OCI-LY1 (cell line): Measurements from ENCODE around the gene CDK5RAP2.

Experiments
- CTCF ChIP-seq: fragments of 200-600 bp; sonication (generic), shearing (Covaris generic); IDR thresholded peaks from 2 replicates; pipeline ENCODE4 v1.5.1; 2017; ENCODE audit warnings: mild to moderate bottlenecking, antibody characterized with exemption, low read length, moderate library complexity, mixed read lengths
- EZH2 ChIP-seq: fragments of 200-600 bp; sonication (generic), shearing (Covaris generic); IDR thresholded peaks from 2 replicates; pipeline ENCODE4 v1.8.0; 2017; ENCODE audit warnings: borderline replicate concordance, mixed run types, mild to moderate bottlenecking, antibody characterized with exemption, low read length, moderate library complexity, mixed read lengths

- no peak for TF ChIP-seq CTCF
- no peak for TF ChIP-seq EZH2
Measured at GRCh38 chr9:120464887-120465421, 115.0 kb downstream of the CDK5RAP2 start.
